HG03575 (cell line): ENCODE data around the gene PSKH1.
"Not testable (repeated sequence)": the region's sequence is repeated elsewhere in the genome, so short reads cannot be mapped to it uniquely, and the experiment has no call there.

Source experiments
- ATAC-seq: cut with Tn5 transposase; IDR thresholded peaks from one replicate; pipeline ENCODE4 v1.9.1; 2021; ENCODE audit not compliant: unreplicated experiment, insufficient number of reproducible peaks, low FRiP score; ENCODE audit errors: extremely low read depth

PSKH1 gene

DNA sequence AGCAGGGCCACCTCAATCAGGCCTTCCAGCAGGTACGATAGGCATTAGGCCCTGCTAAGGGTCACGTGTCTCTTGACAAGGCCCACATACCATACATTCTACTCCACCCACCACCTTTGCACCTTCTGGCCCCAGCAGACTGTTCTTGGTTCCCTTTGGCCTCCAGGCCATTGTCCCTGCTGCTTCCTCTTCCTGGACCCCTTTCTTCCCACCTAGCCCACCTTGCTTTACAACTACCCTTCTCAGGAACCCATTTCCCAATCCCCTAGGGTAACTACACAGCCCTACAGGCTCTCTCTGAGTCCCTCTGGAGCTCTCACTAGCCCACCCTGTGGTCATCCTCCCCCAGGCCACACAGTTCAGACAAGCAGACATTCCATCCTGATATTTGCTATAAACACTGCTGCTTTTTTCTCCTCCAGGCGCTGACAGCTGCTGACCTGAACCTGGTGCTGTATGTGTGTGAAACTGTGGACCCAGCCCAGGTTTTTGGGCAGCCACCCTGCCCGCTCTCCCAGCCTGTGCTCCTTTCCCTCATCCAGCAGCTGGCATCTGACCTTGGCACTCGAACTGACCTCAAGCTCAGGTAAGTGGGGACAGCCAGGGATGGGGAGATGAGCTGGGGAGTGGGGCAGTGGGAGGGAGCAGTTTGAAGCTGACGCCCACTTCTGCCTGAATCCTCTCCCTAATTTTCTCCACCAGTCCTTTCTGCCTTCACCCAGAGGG, 9.7 kb upstream of the PSKH1 start:
- no peak for ATAC-seq

DNA sequence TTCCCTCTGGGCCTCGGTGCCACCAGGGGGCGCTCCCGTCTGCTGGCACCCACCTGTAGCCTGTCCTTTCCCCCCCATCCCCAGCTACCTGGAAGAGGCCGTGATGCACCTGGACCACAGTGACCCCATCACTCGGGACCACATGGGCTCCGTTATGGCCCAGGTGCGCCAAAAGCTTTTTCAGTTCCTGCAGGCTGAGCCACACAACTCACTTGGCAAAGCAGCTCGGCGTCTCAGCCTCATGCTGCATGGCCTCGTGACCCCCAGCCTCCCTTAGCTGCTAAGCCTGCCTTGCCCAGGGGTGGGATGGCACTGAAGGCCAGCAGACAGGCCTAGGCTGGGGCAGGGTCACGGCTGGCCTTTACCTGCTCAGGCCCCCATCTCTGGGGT, 9.2 kb upstream of the PSKH1 start:
- no peak for ATAC-seq

DNA sequence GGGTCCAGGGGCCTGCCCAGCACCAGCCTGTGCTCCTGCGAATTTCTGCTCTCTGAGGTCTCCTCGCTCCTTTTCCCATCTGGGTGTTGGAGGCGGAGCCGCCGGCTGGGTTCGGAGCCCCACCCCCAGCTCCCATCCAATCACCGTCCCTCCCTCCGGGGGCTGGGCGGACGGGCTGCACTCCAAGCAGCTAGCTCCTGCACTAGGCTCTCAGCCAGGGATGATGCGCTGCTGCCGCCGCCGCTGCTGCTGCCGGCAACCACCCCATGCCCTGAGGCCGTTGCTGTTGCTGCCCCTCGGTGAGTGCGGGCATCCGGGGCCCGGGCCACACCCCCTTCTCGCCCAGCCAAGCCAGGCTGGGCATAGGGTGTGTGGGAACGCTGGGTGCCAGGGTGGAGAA, 8.4 kb upstream of the PSKH1 start, which contains the start of gene NRN1L:
NRN1L (plus strand) TSS at position 202 of the 400 bp plus-strand sequence; CDS start at position 221, 19 bp downstream.
- no peak for ATAC-seq

DNA sequence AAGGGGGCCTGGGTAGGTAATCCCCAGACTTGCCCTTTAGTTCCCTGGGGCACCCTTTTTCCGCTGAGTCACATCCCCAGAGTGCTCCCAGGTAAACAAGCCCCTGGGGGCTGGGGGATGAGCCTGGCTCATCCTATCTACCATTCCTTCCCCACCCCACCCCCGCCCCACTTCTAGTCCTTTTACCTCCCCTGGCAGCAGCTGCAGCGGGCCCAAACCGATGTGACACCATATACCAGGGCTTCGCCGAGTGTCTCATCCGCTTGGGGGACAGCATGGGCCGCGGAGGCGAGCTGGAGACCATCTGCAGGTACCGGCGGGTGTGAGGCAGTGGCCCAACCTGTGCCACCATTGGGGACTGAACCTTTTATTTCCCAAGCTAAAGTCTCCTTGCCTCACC, 7.5 kb upstream of the PSKH1 start:
- ATAC-seq: no peak

DNA sequence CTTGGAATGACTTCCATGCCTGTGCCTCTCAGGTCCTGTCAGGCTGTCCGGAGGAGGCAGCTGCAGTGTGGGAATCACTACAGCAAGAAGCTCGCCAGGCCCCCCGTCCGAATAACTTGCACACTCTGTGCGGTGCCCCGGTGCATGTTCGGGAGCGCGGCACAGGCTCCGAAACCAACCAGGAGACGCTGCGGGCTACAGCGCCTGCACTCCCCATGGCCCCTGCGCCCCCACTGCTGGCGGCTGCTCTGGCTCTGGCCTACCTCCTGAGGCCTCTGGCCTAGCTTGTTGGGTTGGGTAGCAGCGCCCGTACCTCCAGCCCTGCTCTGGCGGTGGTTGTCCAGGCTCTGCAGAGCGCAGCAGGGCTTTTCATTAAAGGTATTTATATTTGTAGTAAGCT, 7.1 kb upstream of the PSKH1 start:
- no peak for ATAC-seq

DNA sequence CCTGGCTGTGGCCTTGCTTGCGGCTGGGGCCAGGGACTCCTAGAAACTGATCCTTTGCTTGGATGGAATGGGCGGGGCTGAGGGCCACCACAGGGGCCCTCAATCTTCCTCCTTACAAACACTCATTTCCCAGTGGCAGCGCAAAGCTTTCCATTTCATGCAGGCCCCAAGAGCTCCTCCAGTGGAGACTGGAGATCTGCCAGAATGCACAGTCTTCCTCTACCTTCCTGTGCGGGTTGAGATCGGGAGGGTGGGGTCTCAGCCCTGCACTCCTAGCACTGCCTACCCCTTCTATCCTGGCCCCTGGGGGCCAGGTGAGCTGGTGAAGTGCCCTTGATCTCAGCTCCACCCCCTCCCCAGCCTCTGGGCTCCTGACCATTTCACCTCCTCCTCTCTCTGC, 6.7 kb upstream of the PSKH1 start:
- no peak for ATAC-seq

DNA sequence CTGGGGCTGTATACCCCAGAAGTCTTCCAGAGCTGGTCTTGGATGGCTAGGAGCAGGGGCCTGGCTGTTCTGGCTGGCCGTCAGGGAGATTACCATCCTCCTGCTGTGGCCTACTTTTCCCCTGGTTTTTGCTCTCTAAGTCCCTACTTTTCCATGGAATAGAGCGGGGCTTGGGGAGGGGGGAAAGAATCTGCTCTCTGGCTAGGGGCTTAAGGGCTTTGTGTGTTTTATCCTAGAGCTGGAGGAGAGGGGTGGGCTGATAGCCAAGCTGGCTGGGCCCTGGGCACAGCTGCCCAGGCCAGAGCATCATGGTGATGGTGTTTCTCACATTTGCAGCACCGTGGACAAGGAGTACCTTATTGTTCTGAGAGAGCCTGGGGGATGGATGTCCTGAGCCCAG, 4.7 kb upstream of the PSKH1 start:
- no peak for ATAC-seq

DNA sequence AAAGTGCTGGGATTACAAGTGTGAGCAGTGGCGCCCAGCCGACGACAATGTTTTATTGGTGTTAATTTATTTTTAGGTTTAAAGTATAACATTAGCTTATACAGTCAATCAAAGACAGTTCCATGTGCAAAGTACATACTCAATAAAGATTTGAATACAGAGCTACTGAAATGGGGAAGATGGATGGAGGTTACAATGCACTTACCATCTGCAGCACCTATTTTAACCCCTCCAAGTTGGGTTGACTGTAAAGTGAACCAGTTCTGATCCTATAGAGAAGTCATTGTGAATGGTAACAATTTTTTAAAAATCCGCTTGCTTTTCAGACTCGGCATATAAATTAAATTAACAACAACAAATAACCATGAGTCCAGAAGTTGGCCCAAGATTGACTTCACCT, 679 bp upstream of the PSKH1 start:
- no peak for ATAC-seq

DNA sequence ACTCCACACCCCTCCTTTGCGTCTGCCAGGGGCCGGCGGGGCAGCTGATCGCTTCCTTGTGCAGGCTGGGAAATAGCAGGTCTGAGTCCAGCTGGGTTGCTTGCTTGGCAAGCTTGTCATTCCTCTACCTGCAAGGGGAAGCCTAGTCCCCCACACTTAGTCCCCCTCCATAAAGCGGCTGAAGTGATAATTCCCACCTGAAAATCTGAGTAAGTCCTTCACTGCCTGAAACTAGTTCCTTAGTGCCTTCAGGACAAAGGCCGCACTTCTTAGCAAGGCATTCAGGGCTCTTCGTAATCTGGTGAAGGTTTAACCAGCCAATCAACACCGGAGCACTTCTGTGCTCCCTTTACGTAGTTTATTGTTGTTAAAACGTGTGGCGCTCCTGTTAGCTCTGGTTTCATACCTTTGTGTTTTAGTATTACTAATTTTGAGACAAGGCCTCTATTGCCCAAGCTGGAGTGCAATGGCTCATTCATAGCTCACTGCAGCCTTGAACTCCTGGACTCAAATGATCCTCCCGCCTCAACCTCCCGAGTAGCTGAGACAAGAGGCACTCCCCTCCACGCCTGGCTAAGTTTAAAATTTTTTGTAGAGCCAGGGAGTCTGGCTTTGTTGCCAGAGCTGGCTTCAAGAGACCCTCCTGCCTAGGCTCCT, 817 bp downstream of the PSKH1 start:
- no peak for ATAC-seq

DNA sequence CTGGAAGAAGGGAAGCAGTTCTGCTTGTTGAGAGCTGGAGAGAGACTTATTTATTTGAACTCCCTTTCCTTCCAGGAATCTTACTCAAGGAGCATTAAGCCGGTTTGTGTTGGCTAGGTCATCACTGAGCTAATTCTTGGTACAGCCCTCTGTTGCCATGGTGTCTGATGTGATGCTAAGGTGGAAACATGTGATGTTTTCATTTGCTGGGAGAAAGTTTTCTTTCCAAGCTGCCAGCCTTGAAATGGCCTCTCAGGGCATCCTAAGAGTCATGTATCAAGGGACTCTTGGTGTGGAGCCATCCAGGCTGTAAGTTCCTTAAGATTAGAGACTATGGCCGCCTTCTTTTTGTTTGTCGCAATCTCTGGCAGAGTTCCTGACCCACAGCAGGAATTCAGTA, 4.2 kb downstream of the PSKH1 start:
- no peak for ATAC-seq

DNA sequence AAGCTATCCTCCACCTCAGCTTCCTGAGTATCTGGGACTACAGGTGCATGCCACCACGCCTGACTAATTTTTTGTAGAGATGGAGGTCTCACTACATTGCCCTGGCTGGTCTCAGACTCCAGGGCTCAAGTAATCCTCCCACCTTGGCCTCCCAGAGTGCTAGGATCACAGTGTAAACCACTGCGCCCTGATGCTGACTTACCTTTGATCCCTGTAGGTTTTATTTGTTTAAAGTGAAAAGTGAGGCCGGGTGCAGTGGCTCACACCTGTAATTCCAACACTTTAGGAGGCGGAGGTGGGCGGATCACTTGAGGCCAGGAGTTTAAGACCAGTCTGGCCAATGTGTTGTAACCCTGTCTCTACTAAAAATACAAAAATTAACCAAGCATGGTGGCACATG, 8.7 kb downstream of the PSKH1 start:
- no peak for ATAC-seq

DNA sequence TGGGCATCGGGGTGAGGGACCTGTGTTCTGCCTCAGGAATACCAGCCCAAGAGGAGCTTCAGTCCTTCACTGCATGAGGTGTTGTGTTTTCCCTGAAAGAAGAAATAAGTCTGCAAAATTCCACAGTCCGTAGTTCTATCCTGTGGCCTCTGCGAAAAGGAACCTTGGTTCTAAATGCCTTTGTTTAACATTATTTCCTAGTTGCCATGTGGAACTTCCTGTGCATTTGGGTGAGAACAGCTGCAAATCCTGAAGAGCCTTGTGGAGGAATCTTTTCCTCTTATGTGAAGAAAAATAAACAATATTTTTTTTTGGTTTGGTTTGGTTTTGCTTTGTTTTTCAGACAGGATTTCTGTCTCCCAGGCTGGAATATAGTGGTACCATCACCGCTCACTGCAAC, 9.8 kb downstream of the PSKH1 start:
- no peak for ATAC-seq

DNA sequence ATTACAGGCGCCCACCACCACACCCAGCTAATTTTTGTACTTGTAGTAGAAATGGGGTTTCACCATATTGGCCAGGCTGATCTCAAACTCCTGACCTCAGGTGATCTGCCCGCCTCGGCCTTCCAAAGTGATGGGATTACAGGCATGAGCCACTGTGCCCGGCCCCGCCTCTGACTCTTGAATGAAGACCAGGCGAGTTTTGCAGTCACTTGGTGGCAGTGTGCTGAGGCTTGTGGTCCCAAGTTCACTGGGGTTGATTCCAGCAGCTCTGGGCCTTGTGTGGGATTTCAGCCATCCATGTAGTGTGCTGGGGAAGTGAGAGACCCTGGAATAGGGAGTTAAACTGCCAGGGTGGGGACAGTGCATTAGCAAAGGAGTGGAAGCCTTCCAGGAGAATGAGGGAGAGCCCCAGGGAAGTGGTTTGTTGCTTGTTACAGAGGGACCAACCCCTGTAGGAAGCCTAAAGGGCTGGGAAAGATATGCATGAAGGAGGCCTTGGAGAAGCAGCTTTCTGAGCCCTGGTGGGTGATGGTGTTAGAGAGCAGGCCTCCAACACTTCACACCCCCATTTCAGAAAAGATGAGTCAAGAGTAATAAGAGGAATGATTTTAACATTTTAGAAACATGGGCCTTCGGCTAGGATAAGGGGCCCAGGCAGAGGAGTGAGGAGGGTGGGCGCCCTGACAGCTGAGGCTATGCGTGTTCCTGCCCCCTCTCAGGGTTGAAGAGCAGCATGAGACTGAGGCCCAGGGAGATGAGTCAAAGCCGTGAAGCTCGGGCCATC, 14.5 kb downstream of the PSKH1 start:
- no peak for ATAC-seq

DNA sequence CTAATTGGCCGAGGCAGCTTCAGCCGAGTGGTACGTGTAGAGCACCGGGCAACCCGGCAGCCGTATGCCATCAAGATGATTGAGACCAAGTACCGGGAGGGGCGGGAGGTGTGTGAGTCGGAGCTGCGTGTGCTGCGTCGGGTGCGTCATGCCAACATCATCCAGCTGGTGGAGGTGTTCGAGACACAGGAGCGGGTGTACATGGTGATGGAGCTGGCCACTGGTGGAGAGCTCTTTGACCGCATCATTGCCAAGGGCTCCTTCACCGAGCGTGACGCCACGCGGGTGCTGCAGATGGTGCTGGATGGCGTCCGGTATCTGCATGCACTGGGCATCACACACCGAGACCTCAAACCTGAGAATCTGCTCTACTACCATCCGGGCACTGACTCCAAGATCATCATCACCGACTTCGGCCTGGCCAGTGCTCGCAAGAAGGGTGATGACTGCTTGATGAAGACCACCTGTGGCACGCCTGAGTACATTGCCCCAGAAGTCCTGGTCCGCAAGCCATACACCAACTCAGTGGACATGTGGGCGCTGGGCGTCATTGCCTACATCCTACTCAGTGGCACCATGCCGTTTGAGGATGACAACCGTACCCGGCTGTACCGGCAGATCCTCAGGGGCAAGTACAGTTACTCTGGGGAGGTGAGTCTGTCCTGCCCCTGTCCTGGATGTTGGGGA, 16.1 kb downstream of the PSKH1 start:
- no peak for ATAC-seq

DNA sequence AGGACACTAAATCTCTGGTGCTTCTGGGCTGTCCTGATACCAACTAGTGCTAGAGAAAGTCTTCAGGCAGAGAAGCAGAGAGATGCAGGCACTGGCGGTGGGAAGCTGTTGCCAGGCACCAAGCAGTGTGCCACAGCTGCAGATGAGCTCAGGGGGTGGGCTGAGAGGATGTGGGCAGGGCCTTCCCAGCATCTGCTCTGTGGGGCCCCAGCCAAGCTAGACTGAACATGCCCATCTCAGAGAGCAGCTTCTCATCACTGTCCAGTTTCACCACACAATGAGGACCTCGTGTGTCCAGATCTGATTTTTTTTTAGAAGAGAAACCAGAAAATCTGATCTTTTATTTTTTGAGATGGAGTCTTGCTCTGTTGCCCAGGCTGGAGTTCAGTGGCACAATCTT, 17.1 kb downstream of the PSKH1 start:
- no peak for ATAC-seq

DNA sequence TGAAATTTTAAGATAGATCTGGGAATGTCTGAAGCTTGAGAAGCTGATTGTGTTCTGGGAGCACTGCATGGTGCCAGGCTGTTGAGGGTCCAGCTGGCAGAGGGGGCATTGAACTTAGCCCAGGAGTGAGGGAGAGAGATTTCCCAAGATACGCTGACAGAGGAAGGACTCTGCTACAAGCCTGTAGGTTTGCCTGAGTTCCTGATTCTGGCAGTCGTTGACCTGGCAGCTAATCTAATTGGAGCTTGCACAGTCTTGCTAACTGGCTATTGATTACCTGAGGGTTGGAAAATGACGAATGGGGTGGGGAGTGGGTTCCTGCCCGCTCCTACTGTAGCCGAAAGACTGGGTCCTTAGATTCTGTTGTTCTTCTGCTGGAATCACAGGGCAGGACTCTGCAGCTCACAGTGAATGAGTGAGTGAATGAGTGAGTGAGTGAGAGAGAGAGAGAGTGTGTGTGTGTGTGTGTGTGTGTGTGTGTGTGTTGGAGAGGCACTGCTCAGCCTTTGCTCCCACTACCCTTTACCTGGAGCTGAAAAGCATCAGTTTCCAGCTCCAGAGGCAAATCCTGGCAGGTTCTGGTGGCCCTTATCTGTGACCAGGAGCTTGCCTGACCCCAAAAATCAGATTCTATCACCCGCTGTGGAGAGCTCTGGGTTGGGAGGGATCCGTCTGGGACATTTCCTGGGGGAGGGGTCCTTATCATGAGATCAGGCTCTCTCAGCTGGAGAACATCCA, 21.9 kb downstream of the PSKH1 start:
- no peak for ATAC-seq

DNA sequence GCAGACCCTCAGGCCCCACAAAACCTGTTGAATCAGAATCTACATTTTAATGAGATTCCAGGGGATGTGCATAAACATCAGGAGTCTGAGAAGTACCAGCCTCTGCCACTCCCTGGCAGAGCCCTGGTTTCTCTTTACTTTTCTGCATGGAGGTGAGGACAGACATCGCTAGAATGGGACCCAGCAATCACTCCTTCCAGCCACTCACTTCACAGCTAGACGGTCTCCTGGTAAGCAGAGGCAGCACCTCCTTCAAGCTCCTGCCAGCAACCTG, 22.4 kb downstream of the PSKH1 start:
- not testable (repeated sequence) for ATAC-seq

DNA sequence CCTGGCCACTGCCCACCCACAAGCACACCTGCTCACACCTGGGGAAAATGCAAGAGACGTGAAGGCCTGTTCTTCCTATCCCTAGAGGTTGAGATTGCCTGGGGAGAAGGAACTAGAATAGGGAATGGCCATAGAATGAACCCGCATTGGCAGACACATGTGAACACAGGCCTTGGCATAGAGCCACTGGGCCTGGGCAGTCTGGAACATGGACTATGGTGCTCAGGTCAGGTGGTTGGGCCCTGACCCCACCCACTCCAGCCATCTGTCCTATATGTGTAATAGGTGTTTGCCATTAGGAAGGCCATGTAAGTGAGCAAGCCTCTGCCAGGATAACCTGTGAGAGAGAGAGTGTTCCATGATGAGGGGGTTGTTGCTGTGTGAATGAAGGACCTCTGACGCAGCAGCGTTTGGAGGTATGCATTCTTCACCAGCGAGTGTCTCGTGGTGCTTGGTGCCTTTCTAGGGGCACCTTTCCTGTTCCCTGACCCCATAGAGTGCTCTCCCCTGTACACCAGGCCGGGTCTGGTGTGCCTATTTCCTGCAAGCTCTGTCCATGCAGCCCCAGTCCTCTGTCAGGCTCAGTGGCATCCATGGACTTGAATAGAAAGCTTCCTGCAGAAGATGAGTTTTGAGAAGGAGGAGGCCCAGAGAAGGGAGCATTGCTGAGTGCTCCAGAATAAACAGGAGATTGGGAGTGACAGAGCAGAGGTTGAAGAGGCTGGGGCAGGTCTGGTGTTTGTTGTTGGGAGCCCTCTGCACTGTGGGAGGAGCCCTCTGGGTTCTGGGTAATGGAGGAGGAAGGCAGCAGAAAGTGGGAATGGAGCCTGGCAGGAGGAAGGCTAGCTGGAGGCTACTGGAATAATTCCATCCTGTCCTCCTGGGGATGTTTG, 23.0 kb downstream of the PSKH1 start:
- no peak for ATAC-seq
